ENCODE data around the gene TRMT10A. TPM values are rescaled to one million over a fixed set of nuclear protein-coding genes. Genes with fewer than 3 reads are reported as not detected.

The TRMT10A gene, protein sequence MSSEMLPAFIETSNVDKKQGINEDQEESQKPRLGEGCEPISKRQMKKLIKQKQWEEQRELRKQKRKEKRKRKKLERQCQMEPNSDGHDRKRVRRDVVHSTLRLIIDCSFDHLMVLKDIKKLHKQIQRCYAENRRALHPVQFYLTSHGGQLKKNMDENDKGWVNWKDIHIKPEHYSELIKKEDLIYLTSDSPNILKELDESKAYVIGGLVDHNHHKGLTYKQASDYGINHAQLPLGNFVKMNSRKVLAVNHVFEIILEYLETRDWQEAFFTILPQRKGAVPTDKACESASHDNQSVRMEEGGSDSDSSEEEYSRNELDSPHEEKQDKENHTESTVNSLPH
- 9.4 TPM for polyA plus RNA-seq (2013, experiment 1 of 2)
- 10.2 TPM for polyA plus RNA-seq (2013, experiment 2 of 2)

DNA sequence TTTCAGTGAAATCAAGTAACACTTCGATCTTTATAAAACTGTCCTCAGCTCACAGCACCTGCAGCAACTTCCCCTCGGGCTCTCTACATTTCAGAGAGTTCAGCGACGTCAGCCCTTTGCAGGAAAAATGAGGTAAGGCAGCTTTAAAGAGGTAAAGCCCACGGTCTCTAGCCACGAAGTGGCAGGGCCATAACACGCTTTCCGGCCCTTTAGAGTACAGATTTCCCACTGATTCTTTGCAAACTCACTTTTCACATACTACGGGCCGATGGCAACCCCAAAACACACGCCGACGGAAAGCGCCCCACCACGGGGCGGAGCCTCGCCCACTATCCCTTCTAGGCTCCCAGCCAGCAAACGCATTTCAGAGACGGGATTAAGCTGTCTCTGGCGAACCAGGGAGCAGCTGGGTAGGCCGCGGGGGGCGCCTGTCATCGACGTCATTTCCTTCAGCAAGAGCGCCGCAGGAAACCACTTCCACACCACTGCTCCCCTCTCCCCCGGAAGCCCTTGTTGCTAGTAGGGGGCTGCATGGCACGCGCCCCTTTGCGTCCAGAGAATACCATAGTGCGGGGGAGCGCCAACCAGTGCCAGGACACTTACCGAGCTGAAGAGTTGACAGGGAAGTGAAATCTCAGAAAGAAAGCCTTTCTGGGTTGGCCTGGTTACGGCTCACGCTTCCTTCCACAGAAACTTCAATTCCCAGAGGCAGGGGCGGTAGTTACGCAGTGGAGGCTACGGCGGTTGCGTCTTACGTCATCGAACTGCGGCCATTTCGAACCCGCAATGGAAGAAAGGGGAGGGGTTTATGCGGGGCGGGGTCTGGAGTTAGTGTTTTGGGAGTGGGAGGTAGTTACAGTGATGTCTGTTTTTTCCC, at the start of gene TRMT10A:
TSS of gene TRMT10A (minus strand) at position 730 of the 877 bp plus-strand sequence. CDS start 4,701 bp downstream, outside the sequence.
- Histone ChIP-seq H3K27me3 (ENCODE audit: control insufficient read depth in 3 of 3, insufficient read depth in 3 of 3, low read depth in 1 of 3, low read length in 3 of 3) (no peaks in the 10 kb centered on the region), H3K4me2 (ENCODE audit: insufficient read depth, low read length, poor library complexity, severe bottlenecking) (peak within 1 kb of the TSS; percentile 51), H4K91ac (ENCODE audit: low read depth, low read length, poor library complexity) (no peak within 1 kb of the TSS), H3K14ac (ENCODE audit: low read length) (no peak within 1 kb of the TSS), H3K4ac (ENCODE audit: low read length) (no peak within 1 kb of the TSS), H3K23ac (ENCODE audit: low read depth, low read length, poor library complexity) (peak within 1 kb of the TSS; percentile 85), H3K36me3 (replicated peaks in 1 of 2; ENCODE audit: control insufficient read depth in 2 of 2, insufficient read depth in 2 of 2, low read length in 2 of 2) (no peaks in the 10 kb centered on the region), H3K9me3 (replicated peaks in 1 of 2; ENCODE audit: control insufficient read depth in 2 of 2, insufficient read depth in 1 of 2, low read depth in 1 of 2, low read length in 2 of 2) (no peaks in the 10 kb centered on the region), H3K18ac (ENCODE audit: low read length) (peak within 1 kb of the TSS; percentile 97), H3K27ac (replicated peaks; ENCODE audit: low read length) (peak within 1 kb of the TSS; percentile 92), H3K79me1 (ENCODE audit: low read depth, low read length) (no peaks in the 10 kb centered on the region), H2BK15ac (ENCODE audit: low read length) (no peak within 1 kb of the TSS), H4K8ac (ENCODE audit: low read depth, low read length) (no peak within 1 kb of the TSS), H2BK12ac (ENCODE audit: low read length) (no peak within 1 kb of the TSS), H3K4me1 (ENCODE audit: control insufficient read depth in 2 of 2, insufficient read depth in 1 of 2, low read depth in 1 of 2, low read length in 2 of 2) (no peaks in the 10 kb centered on the region), H3K9ac (ENCODE audit: low read depth, low read length, poor library complexity) (peak within 1 kb of the TSS; percentile 79), H2AK5ac (ENCODE audit: low read depth, low read length) (no peak within 1 kb of the TSS), H2AFZ (ENCODE audit: low read length) (peak within 1 kb of the TSS; percentile 95), H3K4me3 (ENCODE audit: low read length in 2 of 2) (peak within 1 kb of the TSS; percentile 84 to 97), H2BK5ac (ENCODE audit: low read length) (peak within 1 kb of the TSS; percentile 94), H2BK120ac (ENCODE audit: low read depth, low read length) (no peak within 1 kb of the TSS)
- WGBS, 2 donors (ENCODE audit: extremely low coverage in 2 of 2, insufficient read length in 2 of 2, insufficient replicate concordance in 1 of 2): no CpG with 5 or more reads among the region's 48 CpGs
- DNase-seq (ENCODE audit: low spot score): peak; percentile 95

DNA sequence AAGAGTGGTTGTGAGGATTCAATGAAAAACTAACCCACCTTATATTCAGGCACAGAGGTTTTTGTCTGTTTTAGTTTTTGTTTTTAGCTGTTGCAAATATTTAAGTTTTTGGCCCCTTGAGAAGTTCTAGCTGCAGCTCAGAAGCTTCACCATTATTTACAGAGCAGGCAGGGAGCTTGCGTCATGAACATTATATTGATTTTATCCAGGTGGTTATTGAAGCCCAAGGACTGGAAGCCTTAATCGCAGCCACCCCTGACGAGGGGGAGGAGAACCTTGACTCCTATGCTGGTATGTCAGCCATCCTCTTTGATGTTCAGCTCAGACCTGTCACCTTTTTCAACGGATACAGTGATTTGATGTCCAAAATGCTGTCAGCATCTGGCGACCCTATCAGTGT, 48.9 kb upstream of the TRMT10A start:
- H2BK15ac ChIP-seq (ENCODE audit: low read length): no peak overlapping the region
- no peak overlapping the region for H3K18ac ChIP-seq (ENCODE audit: low read length)
- no peaks in the 10 kb centered on the region for H3K27me3 ChIP-seq (ENCODE audit: control insufficient read depth in 3 of 3, insufficient read depth in 3 of 3, low read depth in 1 of 3, low read length in 3 of 3)
- no peak overlapping the region for H2BK5ac ChIP-seq (ENCODE audit: low read length)
- H3K4me3 ChIP-seq (ENCODE audit: low read length in 2 of 2): no peak overlapping the region
- no peak overlapping the region for H2AK5ac ChIP-seq (ENCODE audit: low read depth, low read length)
- H3K4ac ChIP-seq (ENCODE audit: low read length): no peak overlapping the region
- no peaks in the 10 kb centered on the region for H3K9me3 ChIP-seq (replicated peaks in 1 of 2; ENCODE audit: control insufficient read depth in 2 of 2, insufficient read depth in 1 of 2, low read depth in 1 of 2, low read length in 2 of 2)
- no peak overlapping the region for H2BK12ac ChIP-seq (ENCODE audit: low read length)
- H3K14ac ChIP-seq (ENCODE audit: low read length): no peak overlapping the region
- no peak overlapping the region for H2BK120ac ChIP-seq (ENCODE audit: low read depth, low read length)
- no peak overlapping the region for H3K9ac ChIP-seq (ENCODE audit: low read depth, low read length, poor library complexity)
- H3K23ac ChIP-seq (ENCODE audit: low read depth, low read length, poor library complexity): no peak overlapping the region
- no peak overlapping the region for H3K27ac ChIP-seq (replicated peaks; ENCODE audit: low read length)
- no peak overlapping the region for H4K91ac ChIP-seq (ENCODE audit: low read depth, low read length, poor library complexity)
- DNase-seq (ENCODE audit: low spot score): no peak
- no CpG with 5 or more reads among the region's 5 CpGs for WGBS, 2 donors (ENCODE audit: extremely low coverage in 2 of 2, insufficient read length in 2 of 2, insufficient replicate concordance in 1 of 2)
- H2AFZ ChIP-seq (ENCODE audit: low read length): no peak overlapping the region
- no peaks in the 10 kb centered on the region for H3K79me1 ChIP-seq (ENCODE audit: low read depth, low read length)
- H3K4me2 ChIP-seq (ENCODE audit: insufficient read depth, low read length, poor library complexity, severe bottlenecking): no peak overlapping the region
- H3K36me3 ChIP-seq (replicated peaks in 1 of 2; ENCODE audit: control insufficient read depth in 2 of 2, insufficient read depth in 2 of 2, low read length in 2 of 2): peaks cover 0 to 30% of the 10 kb centered on the region in 2 donors
- no peak overlapping the region for H4K8ac ChIP-seq (ENCODE audit: low read depth, low read length)
- no peaks in the 10 kb centered on the region for H3K4me1 ChIP-seq (ENCODE audit: control insufficient read depth in 2 of 2, insufficient read depth in 1 of 2, low read depth in 1 of 2, low read length in 2 of 2)

GRCh38 chr4:99612281-99612680, 48.4 kb upstream of the TRMT10A start:
- Histone ChIP-seq H3K4me3 (ENCODE audit: low read length in 2 of 2) (no peak overlapping the region), H3K4me2 (ENCODE audit: insufficient read depth, low read length, poor library complexity, severe bottlenecking) (no peak overlapping the region)
- no CpG with 5 or more reads among the region's 3 CpGs for WGBS, 2 donors (ENCODE audit: extremely low coverage in 2 of 2, insufficient read length in 2 of 2, insufficient replicate concordance in 1 of 2)

More at GRCh38 chr4:99612281-99612680, 48.4 kb upstream of the TRMT10A start:
- no peak overlapping the region for H2AFZ ChIP-seq (ENCODE audit: low read length)
- no peak overlapping the region for H3K23ac ChIP-seq (ENCODE audit: low read depth, low read length, poor library complexity)
- H3K14ac ChIP-seq (ENCODE audit: low read length): no peak overlapping the region
- no peak overlapping the region for H2BK15ac ChIP-seq (ENCODE audit: low read length)
- H3K9me3 ChIP-seq (replicated peaks in 1 of 2; ENCODE audit: control insufficient read depth in 2 of 2, insufficient read depth in 1 of 2, low read depth in 1 of 2, low read length in 2 of 2): no peaks in the 10 kb centered on the region
- no peak overlapping the region for H3K18ac ChIP-seq (ENCODE audit: low read length)
- H4K91ac ChIP-seq (ENCODE audit: low read depth, low read length, poor library complexity): no peak overlapping the region
- no peak overlapping the region for H3K9ac ChIP-seq (ENCODE audit: low read depth, low read length, poor library complexity)
- no peak overlapping the region for H4K8ac ChIP-seq (ENCODE audit: low read depth, low read length)
- no peak overlapping the region for H2BK5ac ChIP-seq (ENCODE audit: low read length)
- no peaks in the 10 kb centered on the region for H3K4me1 ChIP-seq (ENCODE audit: control insufficient read depth in 2 of 2, insufficient read depth in 1 of 2, low read depth in 1 of 2, low read length in 2 of 2)
- no peak overlapping the region for H2AK5ac ChIP-seq (ENCODE audit: low read depth, low read length)
- H2BK120ac ChIP-seq (ENCODE audit: low read depth, low read length): no peak overlapping the region
- H3K79me1 ChIP-seq (ENCODE audit: low read depth, low read length): no peaks in the 10 kb centered on the region
- no peak for DNase-seq (ENCODE audit: low spot score)
- H3K27me3 ChIP-seq (ENCODE audit: control insufficient read depth in 3 of 3, insufficient read depth in 3 of 3, low read depth in 1 of 3, low read length in 3 of 3): no peaks in the 10 kb centered on the region
- no peak overlapping the region for H2BK12ac ChIP-seq (ENCODE audit: low read length)
- H3K4ac ChIP-seq (ENCODE audit: low read length): no peak overlapping the region
- peaks cover 0 to 34% of the 10 kb centered on the region in 2 donors for H3K36me3 ChIP-seq (replicated peaks in 1 of 2; ENCODE audit: control insufficient read depth in 2 of 2, insufficient read depth in 2 of 2, low read length in 2 of 2)
- no peak overlapping the region for H3K27ac ChIP-seq (replicated peaks; ENCODE audit: low read length)

Data from neuronal stem cell (in vitro differentiated cells).